ENCODE measurements around the gene BTBD9. TPM values are rescaled to one million over a fixed set of nuclear protein-coding genes. Genes with fewer than 3 reads are reported as not detected.

Gene BTBD9
- total and polyA plus RNA-seq, 2 of the 13 experiments (the other 11 are each of a cell fraction or from before 2014, with no cell fraction given) = 1.2 to 3.0 TPM

GRCh38 chr6:38169221-38169976 is 470.3 kb downstream of the BTBD9 start:
- Histone ChIP-seq H3K27ac (ENCODE audit: extremely low read length, insufficient read depth, low read length) (no peak overlapping the region), H3K36me3 (replicated peaks in 1 of 2; ENCODE audit: control insufficient read depth in 1 of 2, insufficient read depth in 2 of 2, low read length in 2 of 2) (no peaks in the 10 kb centered on the region), H3K4me3 (replicated peaks in 1 of 3; ENCODE audit: insufficient read depth in 1 of 3, low read depth in 2 of 3, low read length in 3 of 3) (no peak overlapping the region), H4K20me1 (ENCODE audit: insufficient read depth, low read length) (no peaks in the 10 kb centered on the region), H3K9ac (ENCODE audit: insufficient read depth, low read depth, low read length) (no peak overlapping the region), H3K79me2 (ENCODE audit: insufficient read depth, low read length) (no peaks in the 10 kb centered on the region), H3K9me3 (ENCODE audit: low read length) (no peaks in the 10 kb centered on the region), H3K27me3 (ENCODE audit: control insufficient read depth in 1 of 2, insufficient read depth in 2 of 2, low read length in 2 of 2) (no peaks in the 10 kb centered on the region), H3K4me2 (ENCODE audit: low read depth, low read length) (no peak overlapping the region), H3K4me1 (ENCODE audit: insufficient read depth, low read length) (peaks cover 37% of the 10 kb centered on the region), H2AFZ (ENCODE audit: low read length) (no peak overlapping the region)
- no peak for FAIRE-seq
- no peak for DNase-seq (ENCODE audit: low spot score)
- POLR2A ChIA-PET = no interaction called here
- CTCF ChIA-PET (ENCODE audit: low intra/inter-chr PET ratio, low total read pairs) = no interaction called here
- ATAC-seq = 0 out of 3 replicates have a peak, but pooled peaks have one; percentile 3
- 91% methylated on average over 16 of the region's 20 CpGs for WGBS (ENCODE audit: low lambda C conversion rate)
- intact Hi-C loops (cut with micrococcal nuclease; ENCODE audit: unreplicated experiment) = no loop called here
- in situ Hi-C loops (cut with HindIII; ENCODE audit: extremely low pct_ligation_motif_present, low pct_unique_long_range_greater_than_20kb) = no loop called here
- BruUV-seq (replicated peaks) = no TSS peak
- no peak for TF ChIP-seq ARID4A (CRISPR knock-in tag; IDR thresholded peaks at IDR 0.05; ENCODE audit: borderline replicate concordance)
- no peak for TF ChIP-seq LCORL (IDR thresholded peaks at IDR 0.05)
- no peak for TF ChIP-seq LCORL (CRISPR knock-in tag; IDR thresholded peaks at IDR 0.05)
- no peak for TF ChIP-seq SKI (IDR thresholded peaks at IDR 0.05; ENCODE audit: partially characterized antibody)
- TF ChIP-seq HHEX (CRISPR knock-in tag; IDR thresholded peaks at IDR 0.05) = no peak
- TF ChIP-seq ZNF768 (CRISPR knock-in tag; IDR thresholded peaks at IDR 0.05) = no peak
- TF ChIP-seq AGO2 (optimal IDR thresholded peaks at IDR 0.05; ENCODE audit: low read depth, low read length) = peak; percentile 63
- TF ChIP-seq ZFP41 (CRISPR knock-in tag; IDR thresholded peaks at IDR 0.05; ENCODE audit: borderline replicate concordance) = no peak
- TF ChIP-seq ARID5B (CRISPR knock-in tag; IDR thresholded peaks at IDR 0.05) = no peak
- no peak for TF ChIP-seq ZNF713 (CRISPR knock-in tag; IDR thresholded peaks at IDR 0.05)
- no peak for TF ChIP-seq ZIK1 (CRISPR knock-in tag; IDR thresholded peaks at IDR 0.05; ENCODE audit: borderline replicate concordance, low read depth)
- no peak for TF ChIP-seq TEAD3 (CRISPR knock-in tag; optimal IDR thresholded peaks at IDR 0.05; ENCODE audit: borderline replicate concordance)
